ENCODE data around the gene ANTXRL.
A peak's percentile ranks its signal among the peaks of the same experiment; 100 is the strongest.
"Not testable (repeated sequence)": the region's sequence is repeated elsewhere in the genome, so short reads cannot be mapped to it uniquely, and the experiment has no call there.

The ANTXRL gene

GRCh38 chr10:46254467-46254866 is 32.3 kb upstream of the ANTXRL start:
- DNase-seq (ENCODE audit: low read depth in 2 of 2), result no peak

GRCh38 chr10:46255210-46255609 is 31.6 kb upstream of the ANTXRL start:
- DNase-seq (ENCODE audit: low read depth in 2 of 2), result not testable (repeated sequence)

- DNase-seq (ENCODE audit: low read depth in 2 of 2), result peak; percentile 33 to 44
Measured at GRCh38 chr10:46255801-46256747, 30.7 kb upstream of the ANTXRL start.

- no peak for DNase-seq (ENCODE audit: low read depth in 2 of 2)
Measured at GRCh38 chr10:46257099-46257498, 29.7 kb upstream of the ANTXRL start.

GRCh38 chr10:46262906-46263560 is 23.8 kb upstream of the ANTXRL start:
- DNase-seq (ENCODE audit: low read depth in 2 of 2), result not testable (repeated sequence)

GRCh38 chr10:46263831-46264268 is 22.9 kb upstream of the ANTXRL start:
- no peak for DNase-seq (ENCODE audit: low read depth in 2 of 2)

GRCh38 chr10:46264336-46264735 is 22.5 kb upstream of the ANTXRL start:
- no peak for DNase-seq (ENCODE audit: low read depth in 2 of 2)

- no peak for DNase-seq (ENCODE audit: low read depth in 2 of 2)
Measured at GRCh38 chr10:46264737-46265368, 21.9 kb upstream of the ANTXRL start.

- not testable (repeated sequence) for DNase-seq (ENCODE audit: low read depth in 2 of 2)
Measured at GRCh38 chr10:46265566-46266305, 21.1 kb upstream of the ANTXRL start.

GRCh38 chr10:46266306-46266985 is 20.4 kb upstream of the ANTXRL start:
- no peak for DNase-seq (ENCODE audit: low read depth in 2 of 2)

- no peak for DNase-seq (ENCODE audit: low read depth in 2 of 2)
Measured at GRCh38 chr10:46267132-46267985, 19.4 kb upstream of the ANTXRL start.

GRCh38 chr10:46268076-46268881 is 18.5 kb upstream of the ANTXRL start:
- peak in 1 of 2 donors; percentile 35 for DNase-seq (ENCODE audit: low read depth in 2 of 2)

GRCh38 chr10:46269554-46270053 is 17.2 kb upstream of the ANTXRL start:
- not testable (repeated sequence) for DNase-seq (ENCODE audit: low read depth in 2 of 2)

- DNase-seq (ENCODE audit: low read depth in 2 of 2), result no peak
Measured at GRCh38 chr10:46270086-46270811, 16.5 kb upstream of the ANTXRL start.

- DNase-seq (ENCODE audit: low read depth in 2 of 2), result not testable (repeated sequence)
Measured at GRCh38 chr10:46270963-46271530, 15.8 kb upstream of the ANTXRL start.

GRCh38 chr10:46271795-46272499 is 14.8 kb upstream of the ANTXRL start:
- DNase-seq (ENCODE audit: low read depth in 2 of 2), result not testable (repeated sequence)

GRCh38 chr10:46272863-46273415 is 13.9 kb upstream of the ANTXRL start:
- no peak for DNase-seq (ENCODE audit: low read depth in 2 of 2)

Measured in activated CD4-positive, alpha-beta T cell treated with anti-CD3 and anti-CD28 coated beads for 24 hours (primary cell).